Measurements from ENCODE around the gene DGCR2. TPM values are rescaled to one million over a fixed set of nuclear protein-coding genes. Genes with fewer than 3 reads are reported as not detected.
A peak's percentile ranks its signal among the peaks of the same experiment; 100 is the strongest.
"Not testable (repeated sequence)": the region's sequence is repeated elsewhere in the genome, so short reads cannot be mapped to it uniquely, and the experiment has no call there.

The DGCR2 gene
- total RNA-seq, 1 donor, result 43.4 TPM

DNA sequence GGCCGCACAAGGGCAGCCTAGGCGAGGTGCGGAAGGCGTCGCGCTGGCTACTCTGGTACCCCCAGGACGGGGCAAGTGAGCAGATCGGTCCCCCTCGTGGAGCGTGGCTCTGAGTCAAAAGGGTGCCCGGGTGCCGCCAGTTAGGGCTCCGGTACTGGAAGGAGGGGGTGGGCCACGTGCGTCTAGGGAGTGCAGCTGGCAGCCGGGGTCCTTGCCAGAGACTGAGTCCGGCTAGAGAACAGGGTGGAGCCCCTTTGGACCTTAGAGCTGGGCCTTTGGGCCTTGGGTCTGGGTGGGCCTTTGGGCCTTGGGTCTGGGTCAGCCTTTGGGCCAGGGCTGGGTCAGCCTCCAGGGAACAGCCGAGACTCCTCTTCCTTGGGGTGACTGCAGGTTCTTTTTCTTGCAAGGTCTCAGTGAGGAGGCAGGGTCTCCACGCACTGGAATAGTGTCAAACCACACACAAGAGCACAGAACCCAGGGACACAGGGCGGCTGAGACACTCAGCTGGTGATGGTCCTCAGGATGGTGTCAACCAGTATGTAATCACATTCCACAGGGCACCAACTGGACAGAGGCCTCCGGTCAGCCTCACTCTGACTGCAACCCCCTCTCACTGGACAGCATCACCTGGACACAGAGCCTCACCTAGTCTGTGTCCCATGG is 91.9 kb downstream of the DGCR2 start:
- H3K27me3 ChIP-seq (ENCODE audit: insufficient read depth, low read length), result peaks cover 15% of the 10 kb centered on the region
- not testable (repeated sequence) for H3K4me2 ChIP-seq (ENCODE audit: insufficient read depth, low read length); H3K79me2 ChIP-seq (ENCODE audit: insufficient read depth, low read length); H3K9me3 ChIP-seq (ENCODE audit: low read depth, low read length); H4K20me1 ChIP-seq (ENCODE audit: insufficient read depth, low read length); H3K36me3 ChIP-seq (ENCODE audit: insufficient read depth, low read length); H3K27ac ChIP-seq (ENCODE audit: low read depth, low read length); H3K4me1 ChIP-seq (ENCODE audit: insufficient read depth, low read length); H2AFZ ChIP-seq (ENCODE audit: low read length); H3K4me3 ChIP-seq (ENCODE audit: insufficient read depth, low read length); DNase-seq (ENCODE audit: insufficient read length, low spot score, missing footprints)

- H3K27ac ChIP-seq (ENCODE audit: low read depth, low read length); H3K79me2 ChIP-seq (ENCODE audit: insufficient read depth, low read length); H3K9me3 ChIP-seq (ENCODE audit: low read depth, low read length); H3K4me1 ChIP-seq (ENCODE audit: insufficient read depth, low read length); H4K20me1 ChIP-seq (ENCODE audit: insufficient read depth, low read length); H3K4me3 ChIP-seq (ENCODE audit: insufficient read depth, low read length); H3K36me3 ChIP-seq (ENCODE audit: insufficient read depth, low read length); H3K4me2 ChIP-seq (ENCODE audit: insufficient read depth, low read length); H2AFZ ChIP-seq (ENCODE audit: low read length): not testable (repeated sequence)
- DNase-seq (ENCODE audit: insufficient read length, low spot score, missing footprints), result peak; percentile 66
- H3K27me3 ChIP-seq (ENCODE audit: insufficient read depth, low read length), result peaks cover 15% of the 10 kb centered on the region
These were observed 92.8 kb downstream of the DGCR2 start for GRCh38 chr22:19029113-19030103.

DNA sequence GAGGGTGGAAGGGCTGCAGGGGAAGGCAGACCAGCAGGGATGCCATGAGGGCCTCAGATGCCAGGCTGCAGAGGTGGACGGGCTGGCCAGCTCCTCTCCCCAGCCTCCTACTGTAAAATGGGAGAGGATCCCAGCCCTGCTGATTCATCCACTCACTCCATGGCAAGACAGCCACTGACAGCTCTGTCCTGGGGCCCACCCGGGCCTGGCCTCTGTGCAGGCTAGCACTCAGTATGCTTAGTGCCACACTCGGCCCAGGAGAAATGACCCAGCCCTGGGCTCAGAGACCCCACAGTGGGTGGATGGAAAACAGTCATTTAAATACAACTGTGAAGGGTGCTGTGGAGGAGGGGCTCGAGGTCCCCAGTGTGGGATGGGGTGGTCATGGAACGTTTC is 94.2 kb downstream of the DGCR2 start:
- H3K4me2 ChIP-seq (ENCODE audit: insufficient read depth, low read length); H3K79me2 ChIP-seq (ENCODE audit: insufficient read depth, low read length); H2AFZ ChIP-seq (ENCODE audit: low read length); H3K9me3 ChIP-seq (ENCODE audit: low read depth, low read length); DNase-seq (ENCODE audit: insufficient read length, low spot score, missing footprints); H3K4me3 ChIP-seq (ENCODE audit: insufficient read depth, low read length); H3K27ac ChIP-seq (ENCODE audit: low read depth, low read length); H3K4me1 ChIP-seq (ENCODE audit: insufficient read depth, low read length); H3K36me3 ChIP-seq (ENCODE audit: insufficient read depth, low read length); H4K20me1 ChIP-seq (ENCODE audit: insufficient read depth, low read length): not testable (repeated sequence)
- peaks cover 15% of the 10 kb centered on the region for H3K27me3 ChIP-seq (ENCODE audit: insufficient read depth, low read length)

DNA sequence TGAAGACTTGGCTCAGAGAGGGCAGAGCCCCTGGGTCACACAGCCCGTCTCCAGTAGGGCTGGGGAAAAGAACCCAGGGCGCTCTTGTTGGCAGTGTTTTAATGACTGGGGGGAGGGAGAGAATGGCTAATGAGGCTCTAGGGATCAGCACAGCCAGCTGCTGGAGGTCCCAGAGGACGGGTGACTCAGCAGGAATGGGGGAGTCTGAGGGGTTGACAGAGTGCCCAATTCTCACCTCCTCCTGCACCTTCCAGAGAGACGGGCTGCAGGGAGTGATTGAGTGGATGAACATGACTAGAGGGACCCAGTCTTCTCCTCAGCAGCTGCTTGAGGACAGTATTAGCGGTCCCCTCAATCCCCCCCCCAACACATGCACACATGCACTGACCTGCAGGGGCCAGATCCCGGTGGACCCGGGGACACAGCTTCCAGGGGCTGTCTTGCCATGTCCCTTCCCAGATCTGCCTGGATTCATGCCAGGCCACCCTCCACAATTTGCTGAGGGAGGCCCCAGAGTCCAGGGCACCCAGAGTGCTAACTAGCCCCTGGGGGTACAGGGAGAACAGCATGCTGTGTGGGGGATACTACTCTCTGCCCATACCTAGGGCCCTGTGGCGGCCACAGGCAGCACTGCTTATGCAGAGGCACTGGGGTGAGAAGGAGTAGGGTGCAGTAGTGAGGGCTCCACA is 94.7 kb downstream of the DGCR2 start:
- H3K27me3 ChIP-seq (ENCODE audit: insufficient read depth, low read length), result peaks cover 15% of the 10 kb centered on the region
- H2AFZ ChIP-seq (ENCODE audit: low read length); DNase-seq (ENCODE audit: insufficient read length, low spot score, missing footprints); H4K20me1 ChIP-seq (ENCODE audit: insufficient read depth, low read length); H3K4me1 ChIP-seq (ENCODE audit: insufficient read depth, low read length); H3K27ac ChIP-seq (ENCODE audit: low read depth, low read length); H3K36me3 ChIP-seq (ENCODE audit: insufficient read depth, low read length); H3K4me2 ChIP-seq (ENCODE audit: insufficient read depth, low read length); H3K9me3 ChIP-seq (ENCODE audit: low read depth, low read length); H3K4me3 ChIP-seq (ENCODE audit: insufficient read depth, low read length); H3K79me2 ChIP-seq (ENCODE audit: insufficient read depth, low read length): not testable (repeated sequence)

DNA sequence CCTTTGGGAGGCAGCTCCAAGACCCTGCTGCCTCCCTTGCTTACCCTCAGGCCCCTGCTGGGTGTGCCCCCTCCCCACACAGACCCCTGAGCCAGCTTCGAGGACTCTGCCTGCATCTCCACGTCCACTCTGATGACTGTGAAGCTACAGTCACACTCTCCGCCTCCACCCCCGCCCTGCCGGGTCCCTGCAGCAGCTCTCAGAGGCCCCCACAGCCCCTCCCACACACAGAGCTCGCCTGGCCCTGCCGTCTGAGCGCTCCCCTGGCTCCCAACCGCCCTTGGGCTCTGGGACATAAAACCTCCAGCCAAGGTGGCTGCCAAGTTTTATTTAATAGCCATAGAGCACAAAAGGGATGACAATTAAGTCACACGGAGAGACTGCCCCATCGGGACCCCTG is 96.1 kb downstream of the DGCR2 start:
- not testable (repeated sequence) for H3K27ac ChIP-seq (ENCODE audit: low read depth, low read length); H3K4me1 ChIP-seq (ENCODE audit: insufficient read depth, low read length); H4K20me1 ChIP-seq (ENCODE audit: insufficient read depth, low read length); H3K9me3 ChIP-seq (ENCODE audit: low read depth, low read length); H3K36me3 ChIP-seq (ENCODE audit: insufficient read depth, low read length); H3K4me2 ChIP-seq (ENCODE audit: insufficient read depth, low read length); H3K79me2 ChIP-seq (ENCODE audit: insufficient read depth, low read length); H2AFZ ChIP-seq (ENCODE audit: low read length); H3K4me3 ChIP-seq (ENCODE audit: insufficient read depth, low read length); DNase-seq (ENCODE audit: insufficient read length, low spot score, missing footprints)
- peaks cover 15% of the 10 kb centered on the region for H3K27me3 ChIP-seq (ENCODE audit: insufficient read depth, low read length)

- H3K9me3 ChIP-seq (ENCODE audit: low read depth, low read length); H3K4me1 ChIP-seq (ENCODE audit: insufficient read depth, low read length); H3K36me3 ChIP-seq (ENCODE audit: insufficient read depth, low read length); H3K27ac ChIP-seq (ENCODE audit: low read depth, low read length); H3K79me2 ChIP-seq (ENCODE audit: insufficient read depth, low read length); H3K4me2 ChIP-seq (ENCODE audit: insufficient read depth, low read length); H2AFZ ChIP-seq (ENCODE audit: low read length); H4K20me1 ChIP-seq (ENCODE audit: insufficient read depth, low read length); DNase-seq (ENCODE audit: insufficient read length, low spot score, missing footprints); H3K4me3 ChIP-seq (ENCODE audit: insufficient read depth, low read length): not testable (repeated sequence)
- peaks cover 13% of the 10 kb centered on the region for H3K27me3 ChIP-seq (ENCODE audit: insufficient read depth, low read length)
These were observed 97.2 kb downstream of the DGCR2 start for GRCh38 chr22:19024956-19025489.

GRCh38 chr22:19023931-19024330 is 98.3 kb downstream of the DGCR2 start:
- not testable (repeated sequence) for DNase-seq (ENCODE audit: insufficient read length, low spot score, missing footprints); H4K20me1 ChIP-seq (ENCODE audit: insufficient read depth, low read length); H3K27ac ChIP-seq (ENCODE audit: low read depth, low read length); H3K4me1 ChIP-seq (ENCODE audit: insufficient read depth, low read length); H3K36me3 ChIP-seq (ENCODE audit: insufficient read depth, low read length); H3K9me3 ChIP-seq (ENCODE audit: low read depth, low read length); H3K4me2 ChIP-seq (ENCODE audit: insufficient read depth, low read length); H3K4me3 ChIP-seq (ENCODE audit: insufficient read depth, low read length); H3K79me2 ChIP-seq (ENCODE audit: insufficient read depth, low read length); H2AFZ ChIP-seq (ENCODE audit: low read length); H3K27me3 ChIP-seq (ENCODE audit: insufficient read depth, low read length)
